T-cell (primary cell): ENCODE measurements around the gene ABHD12. TPM values are rescaled to one million over a fixed set of nuclear protein-coding genes. Genes with fewer than 3 reads are reported as not detected.

ENCODE experiments used
- ATAC-seq, 4 experiments: fragments of 200-7000 bp in 3 of 4; fragments of 150-1000 bp in 1 of 4; cut with Tn5 transposase; replicated peaks in 1 of 4; 1 replicate in 3 of 4; 2 replicates in 1 of 4; pipeline ENCODE4 v1.10.0; 2021; ENCODE audit warnings: moderate library complexity in 3 of 4, mild to moderate bottlenecking in 2 of 4, moderate number of reproducible peaks in 1 of 4
- CTCF ChIA-PET, 2 donors: fragments of 300-600 bp; sonication (Branson Sonifier 250); formaldehyde crosslinking; loops; one replicate each; lab custom pipeline; 2022; ENCODE audit warnings: antibody characterized with exemption in 2 of 2; lab: Charles Lee
- POLR2A ChIA-PET, 2 donors: fragments of 300-600 bp; sonication (Branson Sonifier 250); formaldehyde crosslinking; loops; one replicate each; lab custom pipeline; 2022; ENCODE audit warnings: antibody characterized with exemption in 2 of 2; lab: Charles Lee
- DNase-seq, 35 experiments: peaks; one replicate each; pipeline versions ENCODE4 v3.0.0 to v3.0.0-alpha.2; 2013 to 2023
- H3K27ac ChIP-seq: one replicate; pipeline ENCODE4 v1.5.1; 2013; ENCODE audit warnings: low read length
- H3K27me3 ChIP-seq, 2 experiments: replicated peaks in 1 of 2; 1 replicate in 1 of 2; 2 replicates in 1 of 2; pipeline versions ENCODE4 v1.6.1 to v1.7.0; 2013; ENCODE audit warnings: low read length in 1 of 2, mixed read lengths in 1 of 2; ENCODE audit not compliant: control insufficient read depth in 2 of 2, insufficient read depth in 2 of 2; ENCODE audit errors: extremely low read depth in 1 of 2
- H3K36me3 ChIP-seq, 2 donors: 1 replicate in 1 of 2; 2 replicates in 1 of 2; pipeline versions ENCODE4 v1.6.1 to v1.7.0; 2013; ENCODE audit warnings: low read length in 1 of 2; ENCODE audit not compliant: control insufficient read depth in 2 of 2, insufficient read depth in 1 of 2; ENCODE audit errors: extremely low read depth in 1 of 2
- H3K4me1 ChIP-seq, 2 experiments: 1 replicate in 1 of 2; 2 replicates in 1 of 2; pipeline versions ENCODE4 v1.6.1 to v1.7.0; 2013; ENCODE audit warnings: low read length in 2 of 2, mixed read lengths in 1 of 2; ENCODE audit not compliant: insufficient read depth in 2 of 2, control insufficient read depth in 1 of 2; ENCODE audit errors: extremely low read depth in 1 of 2
- H3K4me3 ChIP-seq, 2 donors: 1 replicate in 1 of 2; 2 replicates in 1 of 2; pipeline versions ENCODE4 v1.5.1 to v1.7.0; 2013; ENCODE audit warnings: mild to moderate bottlenecking in 2 of 2, low read length in 1 of 2, moderate library complexity in 1 of 2; ENCODE audit not compliant: control insufficient read depth in 1 of 2; ENCODE audit errors: extremely low read depth in 1 of 2
- H3K9me3 ChIP-seq: 2 replicates; pipeline ENCODE4 v1.7.0; 2013
- H3K27ac Mint-ChIP-seq, 2 donors: one replicate each; pipeline ENCODE4 v1.8.0; 2020 to 2021; ENCODE audit warnings: mild to moderate bottlenecking in 2 of 2, mixed read lengths in 2 of 2
- H3K27me3 Mint-ChIP-seq, 2 donors: one replicate each; pipeline ENCODE4 v1.8.0; 2021 to 2022; ENCODE audit warnings: mixed read lengths in 2 of 2
- H3K36me3 Mint-ChIP-seq: one replicate; pipeline ENCODE4 v1.8.0; 2021; ENCODE audit warnings: mixed read lengths
- H3K4me1 Mint-ChIP-seq, 3 donors: one replicate each; pipeline ENCODE4 v1.8.0; 2020 to 2022; ENCODE audit warnings: mixed read lengths in 3 of 3, mild to moderate bottlenecking in 1 of 3
- H3K4me3 Mint-ChIP-seq, 3 donors: one replicate each; pipeline ENCODE4 v1.8.0; 2020 to 2022; ENCODE audit warnings: mild to moderate bottlenecking in 3 of 3, mixed read lengths in 3 of 3, moderate library complexity in 3 of 3
- H3K9me3 Mint-ChIP-seq, 3 donors: one replicate each; pipeline ENCODE4 v1.8.0; 2020 to 2022; ENCODE audit warnings: mixed read lengths in 3 of 3
- WGBS: methylation state at CpG from one replicate; pipeline ENCODE4 v1.1.5; 2013; ENCODE audit warnings: missing lambda C conversion rate; ENCODE audit not compliant: insufficient coverage; 5-methylcytosine and 5-hydroxymethylcytosine counted together
- total RNA-seq, 35 experiments: library from RNA in 6 of 35; stranded (reverse) in 6 of 35; fragments of 120-200 nt in 1 of 35; gene quantifications; one replicate each; pipeline versions ENCODE4 v1.2.1 to v1.2.4 and lab custom pipeline; 2013 to 2026

The ABHD12 gene
- 10 to 100 TPM; 19.5 to 27.7 (median 22.1) TPM for total RNA-seq
- total RNA-seq (2013) = 15.9 TPM
- 6.8 to 58.1 (median 25.5) reads per million in 29 experiments for total RNA-seq (lab: John Stamatoyannopoulos, UW)

- peaks cover 13 to 20% (median 19%) of the 10 kb centered on the region in 3 donors for H3K4me1 Mint-ChIP-seq
- peak within 1 kb of the TSS; percentile 80 to 86 (median 80) for H3K4me3 Mint-ChIP-seq
- peak within 1 kb of the TSS; percentile 76 to 77 for H3K27ac Mint-ChIP-seq
- Histone ChIP-seq H3K4me3 (peak within 1 kb of the TSS; percentile 68 to 71), H3K27me3 (no peaks in the 10 kb centered on the region), H3K4me1 (peaks cover 6 to 10% of the 10 kb centered on the region in 2 experiments), H3K27ac (peak within 1 kb of the TSS; percentile 51), H3K36me3 (no peaks in the 10 kb centered on the region), H3K9me3 (no peaks in the 10 kb centered on the region)
- CTCF ChIA-PET = interaction anchor here (0.6 to 1.1 kb wide), 4 partner anchors 8 to 1382 kb away, joined by 3 to 10 read pairs (median 5); partner anchors contain the start of gene GINS1 (in 1 of the 2)
- WGBS = under 1% methylated on average over 82 of the region's 91 CpGs
- peaks cover 0 to 4% of the 10 kb centered on the region in 2 donors for H3K27me3 Mint-ChIP-seq
- POLR2A ChIA-PET = interaction anchor here in 1 of 2 donors (0.6 to 0.7 kb wide), 2 partner anchors 21 to 98 kb away, joined by 3 to 7 read pairs; no protein-coding TSS in a partner anchor
- ATAC-seq (peak; percentile 90 to 94 (median 92)), DNase-seq (peak; percentile 85 to 96 (median 90))
- H3K9me3 Mint-ChIP-seq = no peaks in the 10 kb centered on the region
- peaks cover 3% of the 10 kb centered on the region for H3K36me3 Mint-ChIP-seq
Measured at GRCh38 chr20:25390538-25391528, at the start of gene ABHD12. Gene ABHD12 (minus strand): TSS chr20:25390835. CDS start chr20:25390703, 132 bp downstream.

- ATAC-seq (no peak), DNase-seq (no peak)
- Histone ChIP-seq H3K36me3 (no peaks in the 10 kb centered on the region), H3K4me1 (no peaks in the 10 kb centered on the region), H3K4me3 (no peak overlapping the region), H3K9me3 (no peaks in the 10 kb centered on the region), H3K27me3 (no peaks in the 10 kb centered on the region), H3K27ac (no peak overlapping the region)
- Mint-ChIP-seq H3K27me3 (no peaks in the 10 kb centered on the region), H3K4me3 (no peak overlapping the region), H3K27ac (no peak overlapping the region), H3K36me3 (no peaks in the 10 kb centered on the region), H3K9me3 (no peaks in the 10 kb centered on the region), H3K4me1 (peaks cover 0 to 3% (median 0%) of the 10 kb centered on the region in 3 donors)
- WGBS = no CpG with 5 or more reads among the region's 3 CpGs
- ChIA-PET CTCF (no interaction called here), POLR2A (no interaction called here)
Measured at GRCh38 chr20:25439328-25439727, 48.7 kb upstream of the ABHD12 start.

- Histone ChIP-seq H3K4me1 (no peaks in the 10 kb centered on the region), H3K4me3 (no peak overlapping the region), H3K36me3 (no peaks in the 10 kb centered on the region), H3K27ac (no peak overlapping the region), H3K27me3 (no peaks in the 10 kb centered on the region), H3K9me3 (no peaks in the 10 kb centered on the region)
- Mint-ChIP-seq H3K36me3 (no peaks in the 10 kb centered on the region), H3K9me3 (no peaks in the 10 kb centered on the region), H3K27me3 (no peaks in the 10 kb centered on the region), H3K27ac (no peak overlapping the region), H3K4me1 (peaks cover 0 to 3% (median 0%) of the 10 kb centered on the region in 3 donors), H3K4me3 (no peak overlapping the region)
- ATAC-seq (no peak), DNase-seq (no peak)
- WGBS = 100% methylated on average over 2 of the region's 4 CpGs
- CTCF ChIA-PET = no interaction called here
- POLR2A ChIA-PET = no interaction called here
Measured at GRCh38 chr20:25437153-25437581, 46.5 kb upstream of the ABHD12 start.

- Mint-ChIP-seq H3K4me3 (no peak overlapping the region), H3K9me3 (no peaks in the 10 kb centered on the region), H3K4me1 (peaks cover 0 to 3% (median 2%) of the 10 kb centered on the region in 3 donors), H3K36me3 (peaks cover 5% of the 10 kb centered on the region), H3K27me3 (no peaks in the 10 kb centered on the region), H3K27ac (no peak overlapping the region)
- H3K4me1 ChIP-seq = no peaks in the 10 kb centered on the region
- ATAC-seq = no peak
- no peaks in the 10 kb centered on the region for H3K27me3 ChIP-seq
- no CpG with 5 or more reads among the region's 3 CpGs for WGBS
- ChIA-PET POLR2A (no interaction called here), CTCF (no interaction called here)
- no peaks in the 10 kb centered on the region for H3K36me3 ChIP-seq
- H3K27ac ChIP-seq = no peak overlapping the region
- H3K4me3 ChIP-seq = no peak overlapping the region
- no peaks in the 10 kb centered on the region for H3K9me3 ChIP-seq
- no peak for DNase-seq
Measured at GRCh38 chr20:25424536-25424935, 33.9 kb upstream of the ABHD12 start.

GRCh38 chr20:25422032-25422431, 31.4 kb upstream of the ABHD12 start:
- WGBS = no CpG with 5 or more reads among the region's 4 CpGs
- Histone ChIP-seq H3K4me1 (no peaks in the 10 kb centered on the region), H3K9me3 (no peaks in the 10 kb centered on the region), H3K36me3 (no peaks in the 10 kb centered on the region), H3K27me3 (no peaks in the 10 kb centered on the region), H3K4me3 (no peak overlapping the region), H3K27ac (no peak overlapping the region)
- ATAC-seq = no peak
- no peaks in the 10 kb centered on the region for H3K9me3 Mint-ChIP-seq
- CTCF ChIA-PET = interaction anchor here (0.5 to 0.6 kb wide), 2 partner anchors 16 to 50 kb away, joined by 3 read pairs; no protein-coding TSS in a partner anchor
- no peak for DNase-seq
- H3K4me1 Mint-ChIP-seq = peaks cover 0 to 3% (median 2%) of the 10 kb centered on the region in 3 donors
- no peaks in the 10 kb centered on the region for H3K27me3 Mint-ChIP-seq
- POLR2A ChIA-PET = no interaction called here
- H3K27ac Mint-ChIP-seq = no peak overlapping the region
- H3K36me3 Mint-ChIP-seq = no peaks in the 10 kb centered on the region
- H3K4me3 Mint-ChIP-seq = no peak overlapping the region

- ChIA-PET POLR2A (interaction anchor here in 1 of 2 donors (0.6 kb wide), 1 partner anchor 101 kb away, joined by 3 read pairs; no protein-coding TSS in a partner anchor), CTCF (no interaction called here)
- peaks cover 0 to 2% (median 1%) of the 10 kb centered on the region in 3 donors for H3K4me1 Mint-ChIP-seq
Measured at GRCh38 chr20:25421102-25421501, 30.5 kb upstream of the ABHD12 start.

More at GRCh38 chr20:25421102-25421501, 30.5 kb upstream of the ABHD12 start:
- no peaks in the 10 kb centered on the region for H3K9me3 ChIP-seq
- H3K27me3 Mint-ChIP-seq = no peaks in the 10 kb centered on the region
- H3K4me3 Mint-ChIP-seq = no peak overlapping the region
- H3K36me3 ChIP-seq = no peaks in the 10 kb centered on the region
- H3K27ac ChIP-seq = no peak overlapping the region
- no peaks in the 10 kb centered on the region for H3K4me1 ChIP-seq
- H3K27me3 ChIP-seq = no peaks in the 10 kb centered on the region
- no peaks in the 10 kb centered on the region for H3K36me3 Mint-ChIP-seq
- ATAC-seq (no peak), DNase-seq (no peak)
- H3K4me3 ChIP-seq = no peak overlapping the region
- no peak overlapping the region for H3K27ac Mint-ChIP-seq
- H3K9me3 Mint-ChIP-seq = no peaks in the 10 kb centered on the region
